ENCODE results near the gene TAS2R7.
"Not testable (repeated sequence)": the region's sequence is repeated elsewhere in the genome, so short reads cannot be mapped to it uniquely, and the experiment has no call there.

TAS2R7 gene, protein sequence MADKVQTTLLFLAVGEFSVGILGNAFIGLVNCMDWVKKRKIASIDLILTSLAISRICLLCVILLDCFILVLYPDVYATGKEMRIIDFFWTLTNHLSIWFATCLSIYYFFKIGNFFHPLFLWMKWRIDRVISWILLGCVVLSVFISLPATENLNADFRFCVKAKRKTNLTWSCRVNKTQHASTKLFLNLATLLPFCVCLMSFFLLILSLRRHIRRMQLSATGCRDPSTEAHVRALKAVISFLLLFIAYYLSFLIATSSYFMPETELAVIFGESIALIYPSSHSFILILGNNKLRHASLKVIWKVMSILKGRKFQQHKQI

DNA sequence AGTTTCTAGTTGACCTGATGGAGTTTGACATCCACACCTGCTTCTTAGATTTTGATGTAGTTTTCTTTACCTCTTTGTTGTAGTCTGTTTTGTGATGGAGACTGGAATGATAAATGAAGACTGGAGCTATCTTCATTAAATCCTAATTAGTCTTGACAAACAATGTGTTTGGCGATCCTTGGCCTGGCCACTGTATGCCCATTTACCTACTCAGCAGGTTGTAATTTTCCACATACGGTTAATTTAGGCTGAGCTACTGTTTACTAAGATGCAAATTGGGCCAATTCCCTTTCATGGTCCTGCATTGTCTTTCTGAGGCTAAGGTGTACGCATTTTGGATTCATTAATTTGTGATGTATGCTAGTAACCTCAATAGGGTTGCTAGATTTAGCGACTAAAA is at the start of gene TAS2R7:
Gene TAS2R7 (minus strand): TSS at position 41 of the 400 bp plus-strand sequence. CDS start 57 bp downstream, outside the sequence.
- DNase-seq = no peak

DNA sequence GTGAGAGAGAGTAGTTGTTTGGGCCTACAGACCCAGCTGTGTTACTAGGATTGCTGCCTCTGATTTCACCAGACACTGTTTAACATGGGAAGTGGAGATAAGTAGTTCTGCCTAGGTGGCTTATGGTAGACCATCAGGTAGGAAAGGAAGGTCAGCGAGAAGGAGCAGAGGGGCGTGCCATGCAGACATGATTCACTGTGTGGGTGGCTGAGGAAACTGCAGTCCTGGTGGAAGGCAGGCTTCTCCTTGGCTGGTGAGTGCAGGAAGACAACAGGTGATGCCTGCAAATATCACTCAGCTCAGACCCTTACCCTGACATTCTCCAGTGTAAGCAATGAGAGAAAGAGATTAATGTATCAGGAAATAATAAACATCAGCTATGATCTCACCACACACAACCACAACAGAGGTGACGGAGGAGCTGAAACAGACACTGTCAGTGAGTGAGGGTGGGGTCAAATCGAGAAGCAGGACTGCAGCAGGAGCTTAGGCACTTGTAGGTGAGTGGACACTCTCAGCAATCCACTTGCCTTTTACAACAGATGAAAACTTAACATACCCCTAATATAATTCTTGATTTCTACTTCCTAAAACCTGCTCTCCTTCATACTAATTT is 48.9 kb upstream of the TAS2R7 start:
- DNase-seq = no peak

DNA sequence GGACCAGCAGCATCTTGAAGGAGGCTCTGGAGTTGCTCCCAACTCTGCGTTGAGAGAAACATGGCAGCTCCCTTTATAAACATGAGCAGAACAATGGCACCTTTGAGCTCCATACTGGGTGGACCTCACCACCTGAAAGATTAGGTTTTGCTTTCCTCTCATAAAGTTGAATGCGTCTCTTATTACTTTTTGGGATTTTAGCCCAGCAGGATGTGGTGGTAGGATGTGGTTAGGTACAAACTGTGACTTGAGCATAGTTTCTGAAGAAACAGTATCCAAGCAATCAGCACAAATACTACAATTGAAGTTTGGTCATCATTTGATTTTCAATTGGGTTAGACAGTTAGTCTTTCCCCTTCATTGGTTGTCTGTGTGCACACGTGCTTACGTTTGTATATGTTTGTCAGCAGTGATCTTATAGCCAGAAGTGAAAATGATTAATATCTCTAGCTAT is 47.0 kb upstream of the TAS2R7 start, which contains the start of gene PRR4:
Gene PRR4 (minus strand): TSS at position 51 of the 454 bp plus-strand sequence. CDS start 38 bp downstream, at position 13.
- DNase-seq = no peak

DNA sequence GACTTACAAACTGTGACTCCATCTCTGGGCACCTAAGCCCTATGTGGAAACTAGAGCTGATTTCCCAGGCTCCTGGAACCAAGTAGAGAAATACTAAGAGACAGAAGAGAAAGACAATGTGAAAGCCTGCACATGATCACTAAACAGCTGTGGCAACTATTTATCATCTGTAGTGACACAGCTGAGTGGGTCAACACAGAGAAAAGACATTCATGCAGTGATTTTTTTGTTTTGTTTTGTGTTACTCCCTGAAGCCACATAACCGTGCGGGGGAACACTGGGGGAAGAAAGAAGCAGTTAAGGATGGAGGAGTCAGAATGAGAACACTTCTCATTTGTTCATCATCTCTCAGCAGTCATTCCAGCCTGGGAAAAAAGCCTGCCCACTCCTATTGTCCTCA is 45.3 kb upstream of the TAS2R7 start:
- no peak for DNase-seq

DNA sequence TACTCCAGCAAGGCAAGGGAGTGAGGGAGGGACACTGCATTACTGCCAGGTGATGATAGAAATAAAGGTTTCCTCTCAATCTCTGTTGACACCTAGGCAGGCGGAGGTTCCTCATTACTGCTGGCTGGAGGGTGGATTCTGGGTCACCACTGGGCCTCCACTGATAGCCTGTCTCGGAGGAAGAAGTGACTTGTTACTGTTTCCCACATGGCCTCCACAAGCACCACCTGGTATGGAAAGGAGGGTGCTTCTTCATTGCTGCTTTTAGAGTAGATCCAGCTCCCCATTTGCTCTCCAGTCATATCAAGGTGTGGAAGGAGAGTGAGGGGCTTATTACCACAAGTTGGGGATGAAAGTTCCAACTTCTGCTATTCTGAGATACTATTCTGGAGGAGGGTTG is 40.4 kb upstream of the TAS2R7 start:
- DNase-seq = no peak

DNA sequence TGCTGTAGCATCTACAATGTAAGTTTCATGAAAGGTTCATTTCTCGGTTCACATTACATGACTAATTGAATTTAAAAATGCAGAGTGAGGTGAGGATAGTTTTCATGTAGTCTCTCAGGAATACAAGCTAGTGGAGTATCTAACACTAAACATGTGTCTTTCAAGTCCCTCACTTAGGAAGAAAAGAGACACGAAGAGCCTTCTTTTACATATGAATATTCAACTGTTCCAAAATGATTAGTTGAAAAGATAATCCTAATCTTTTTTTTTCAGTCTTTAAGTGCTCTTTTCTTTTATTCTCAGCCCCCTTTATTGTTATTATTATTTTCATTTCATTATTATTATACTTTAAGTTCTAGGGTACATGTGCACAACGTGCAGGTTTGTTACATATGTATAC is 36.0 kb upstream of the TAS2R7 start:
- no peak for DNase-seq

DNA sequence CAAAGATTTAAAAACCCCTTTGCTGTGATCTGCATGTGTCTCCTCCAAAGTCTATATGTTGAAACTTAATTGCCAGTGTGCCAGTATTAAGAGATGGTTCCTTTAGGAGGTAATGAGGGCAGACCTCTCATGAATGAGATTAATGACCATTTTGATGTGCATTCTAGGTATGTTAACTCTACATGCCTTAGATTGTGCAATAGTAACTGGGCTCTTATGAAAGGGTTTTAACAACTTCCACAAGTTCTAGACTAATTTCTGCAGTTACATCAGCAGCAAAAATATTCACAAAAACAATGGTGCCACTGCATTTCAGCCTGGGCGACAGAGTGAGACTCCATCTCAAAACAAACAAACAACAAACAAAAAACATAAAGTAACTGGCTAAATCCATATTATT is 27.6 kb upstream of the TAS2R7 start:
- no peak for DNase-seq

DNA sequence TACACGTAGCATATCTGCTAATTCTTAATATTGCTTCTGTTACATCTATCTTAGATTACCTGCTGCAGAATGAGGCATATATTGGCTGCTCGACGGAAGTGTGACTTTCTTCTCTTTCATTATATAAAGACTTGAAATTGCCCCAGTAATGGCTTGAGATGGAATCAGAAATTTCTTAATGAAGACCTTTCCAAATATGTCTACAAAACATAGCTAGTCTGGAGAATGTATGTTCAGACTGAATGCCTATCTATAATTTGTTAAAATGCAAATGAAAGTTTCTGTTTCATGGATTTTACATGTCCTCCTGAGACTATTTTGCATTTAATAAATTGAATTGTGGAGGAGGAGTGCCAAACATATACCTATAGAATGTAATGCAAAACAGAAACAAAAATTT is 23.8 kb upstream of the TAS2R7 start, which contains the start of gene TAS2R10:
Gene TAS2R10 (minus strand): TSS at position 101 of the 400 bp plus-strand sequence. CDS start 89 bp downstream, at position 12.
- DNase-seq = no peak

DNA sequence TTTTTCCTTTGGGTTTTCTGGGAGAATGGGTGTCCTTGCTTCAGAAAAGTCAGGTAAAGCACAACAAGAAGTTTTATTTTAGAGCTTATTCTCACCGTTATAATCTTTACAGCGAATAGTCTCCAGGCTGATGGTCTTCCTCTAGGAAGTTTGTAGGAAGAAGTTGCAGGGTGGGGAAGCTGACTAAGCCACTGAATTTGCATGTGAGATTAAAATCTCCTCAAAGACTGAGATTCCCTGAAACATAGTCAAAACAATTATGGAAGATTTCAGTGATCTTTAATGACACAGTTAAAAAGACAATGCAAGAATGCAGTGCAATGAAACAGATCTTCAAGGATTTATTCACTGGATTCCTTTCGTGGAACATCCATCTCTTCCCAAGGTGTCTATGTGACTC is 22.5 kb upstream of the TAS2R7 start:
- DNase-seq = no peak

DNA sequence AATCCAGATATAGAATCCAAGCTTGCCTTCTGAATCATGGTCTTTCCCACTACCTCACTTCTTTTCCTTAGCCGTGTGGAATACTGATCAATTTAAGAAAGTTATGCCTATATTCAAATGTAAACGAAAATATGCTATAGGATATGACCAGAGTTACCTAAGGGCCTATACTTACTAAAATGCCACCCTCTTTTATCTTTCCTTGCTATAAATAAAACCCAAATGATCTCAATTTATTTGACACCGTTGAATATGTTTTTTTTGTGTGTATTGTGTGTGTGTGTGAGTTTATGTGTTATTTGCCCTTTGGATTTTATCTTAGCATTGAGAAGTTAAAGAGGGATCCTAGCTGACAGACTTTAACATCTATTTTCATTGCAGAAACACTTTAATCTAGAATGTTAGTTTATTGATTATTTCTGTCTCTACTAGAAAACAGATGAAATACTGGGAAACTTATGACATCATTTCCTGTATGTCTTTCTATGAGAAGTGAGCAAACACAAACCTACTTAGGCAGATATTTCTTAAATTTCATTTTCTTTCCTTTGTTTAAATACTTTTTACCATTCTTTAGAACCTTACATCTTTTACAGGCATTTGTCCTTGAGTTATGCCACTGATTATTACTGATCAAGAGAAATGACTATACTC is 9.6 kb upstream of the TAS2R7 start:
- no peak for DNase-seq

DNA sequence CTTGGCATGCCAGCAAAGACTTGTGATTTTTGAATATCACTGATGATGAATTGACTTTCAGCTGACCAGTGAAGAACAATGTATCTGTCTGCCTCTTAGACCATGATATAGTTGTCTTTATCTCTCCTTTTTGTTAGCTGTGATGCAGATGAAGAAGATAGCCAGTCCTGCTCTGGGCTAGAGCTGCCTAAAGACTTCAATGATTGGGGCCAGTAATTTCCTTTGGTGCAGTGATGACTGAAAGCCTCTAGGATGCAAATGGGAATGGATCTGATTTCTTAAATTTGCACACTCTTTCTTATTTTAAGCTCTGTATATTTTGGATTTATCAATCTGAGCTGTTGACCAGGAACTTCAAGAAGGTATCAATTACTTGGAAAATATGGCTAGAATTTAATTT is 7.6 kb upstream of the TAS2R7 start, which contains the start of gene TAS2R9:
Gene TAS2R9 (minus strand): TSS at position 101 of the 400 bp plus-strand sequence. CDS start 93 bp downstream, at position 8.
- DNase-seq = no peak

DNA sequence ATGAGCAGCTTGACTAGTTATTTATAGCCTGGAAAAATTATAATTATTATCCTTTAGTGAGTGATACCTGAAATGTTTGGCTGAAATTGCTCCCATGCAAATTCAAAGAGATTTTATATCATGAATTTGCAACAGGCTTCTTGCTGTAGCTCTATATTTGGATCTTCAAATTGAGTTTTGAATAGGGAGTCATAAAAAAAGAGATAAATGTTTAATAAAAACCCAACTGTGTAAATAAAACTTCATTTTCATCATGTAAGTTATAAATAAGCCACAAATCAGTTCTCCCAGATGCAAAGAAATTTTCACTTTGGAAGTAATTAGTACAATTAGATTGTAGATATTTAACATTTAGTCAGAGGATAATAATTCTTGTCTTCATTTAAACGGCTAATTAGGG is 4.8 kb upstream of the TAS2R7 start, which contains the start of gene TAS2R8:
Gene TAS2R8 (minus strand): TSS at position 101 of the 400 bp plus-strand sequence. CDS start 306 bp downstream, outside the sequence.
- no peak for DNase-seq

DNA sequence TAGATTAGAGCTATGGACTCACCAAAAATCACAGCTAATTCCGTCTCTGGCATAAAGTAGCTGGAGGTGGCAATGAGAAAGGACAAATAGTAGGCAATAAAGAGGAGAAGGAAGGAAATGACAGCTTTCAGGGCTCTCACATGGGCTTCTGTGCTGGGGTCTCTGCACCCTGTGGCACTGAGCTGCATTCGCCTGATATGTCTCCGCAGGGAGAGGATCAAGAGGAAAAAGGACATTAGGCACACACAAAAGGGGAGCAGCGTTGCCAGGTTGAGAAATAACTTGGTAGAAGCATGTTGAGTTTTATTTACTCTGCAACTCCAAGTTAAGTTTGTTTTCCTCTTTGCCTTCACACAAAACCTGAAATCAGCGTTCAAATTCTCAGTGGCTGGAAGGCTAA is 686 bp downstream of the TAS2R7 start:
- DNase-seq = no peak

DNA sequence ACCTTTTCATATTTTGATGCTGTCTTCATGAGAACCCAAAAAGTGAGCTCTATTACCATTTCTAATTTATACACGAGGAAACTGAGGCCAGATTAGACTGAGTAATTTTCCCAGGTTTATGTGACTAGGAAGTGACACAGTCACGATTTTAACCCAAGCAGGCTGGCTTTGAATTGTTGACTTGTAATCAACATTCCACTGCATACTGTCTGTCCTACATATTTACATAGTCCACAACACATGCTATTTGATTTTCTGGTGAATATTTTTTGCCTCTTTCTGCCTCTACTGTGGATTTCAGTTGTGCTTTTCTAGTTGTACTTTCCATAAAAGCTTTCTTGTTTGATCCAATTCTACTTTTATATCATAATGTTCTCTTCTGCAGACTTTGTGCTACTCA is 8.2 kb downstream of the TAS2R7 start:
- DNase-seq = no peak

DNA sequence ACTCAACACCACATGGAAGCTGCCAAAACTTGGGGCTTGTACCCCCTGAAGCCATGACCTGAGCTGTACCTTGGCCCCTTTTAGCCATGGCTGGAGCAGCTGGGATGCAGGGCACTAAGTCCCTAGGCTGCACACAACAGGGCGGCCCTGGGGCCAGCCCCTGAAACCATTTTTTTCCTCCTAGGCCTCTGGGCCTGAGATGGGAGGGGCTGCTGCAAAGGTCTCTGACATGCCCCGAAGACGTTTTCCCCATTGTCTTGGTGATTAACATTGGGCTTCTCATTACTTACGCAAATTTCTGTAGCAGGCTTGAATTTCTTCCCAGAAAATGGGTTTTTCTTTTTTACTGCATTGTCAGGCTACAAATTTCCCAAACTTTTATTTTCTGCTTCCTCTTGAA is 10.7 kb downstream of the TAS2R7 start:
- DNase-seq = not testable (repeated sequence)

DNA sequence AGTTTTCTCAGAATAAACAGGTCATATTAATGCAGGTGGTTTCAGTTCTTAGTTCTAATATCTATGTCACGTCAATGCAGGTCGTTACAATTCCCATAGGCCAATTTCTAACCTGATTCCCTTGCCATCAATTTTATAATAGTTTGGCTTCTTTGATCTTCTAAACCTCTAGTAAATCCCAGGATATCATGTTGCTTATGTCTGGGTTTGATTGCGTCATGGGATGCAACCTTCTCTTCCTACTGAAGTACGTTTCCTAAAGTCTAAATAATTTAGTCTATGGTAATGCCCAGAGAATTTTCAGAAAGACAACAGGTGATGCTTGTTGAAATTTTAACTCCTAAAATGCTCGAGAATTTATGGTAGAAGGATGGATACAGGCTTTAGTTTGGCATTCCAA is 19.2 kb downstream of the TAS2R7 start:
- no peak for DNase-seq

DNA sequence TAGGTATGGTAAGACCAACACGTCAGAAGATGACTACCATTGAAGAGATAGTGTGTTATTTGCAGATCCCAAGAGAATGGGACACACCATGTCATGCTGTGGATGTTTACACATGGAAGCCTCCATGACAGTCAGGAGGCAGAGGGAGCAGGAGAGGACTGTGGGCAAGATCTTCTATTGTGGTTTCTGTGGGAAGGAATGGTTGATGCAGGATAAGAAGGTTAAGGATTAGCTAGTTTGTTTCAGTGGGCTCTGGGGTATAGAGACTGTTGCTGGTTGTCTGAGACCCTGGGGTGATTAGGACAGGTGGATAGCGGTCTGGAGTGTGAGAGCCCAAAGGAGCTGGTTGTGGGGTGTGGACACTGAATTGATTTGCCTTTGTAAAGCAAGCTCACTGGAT is 23.3 kb downstream of the TAS2R7 start:
- DNase-seq = no peak

DNA sequence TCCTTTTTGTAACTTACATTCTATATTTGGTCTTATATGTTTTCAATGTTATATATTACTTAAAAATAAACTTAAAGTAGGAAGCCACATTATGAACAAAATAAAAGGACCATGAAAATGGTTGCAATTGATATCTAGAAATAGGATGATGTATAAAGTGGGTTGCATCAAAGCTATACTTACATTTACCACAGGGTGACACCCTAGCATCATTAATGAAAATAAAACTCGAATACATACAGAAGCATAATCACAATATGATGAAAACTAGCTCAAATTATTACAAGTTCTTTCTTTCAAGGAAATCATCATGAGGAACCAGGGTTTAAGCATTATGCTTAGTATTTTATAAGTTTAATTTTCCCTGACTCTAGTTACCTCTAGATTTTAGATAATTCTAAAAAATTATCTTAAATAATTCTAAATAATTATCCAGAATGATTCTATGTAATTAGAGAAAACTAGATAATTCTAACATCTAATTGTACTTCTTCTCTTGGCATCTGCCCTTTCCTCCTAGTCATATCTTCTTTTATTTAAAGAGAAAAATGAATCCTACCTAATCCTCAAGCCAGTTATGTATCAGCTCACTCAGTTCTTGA is 31.2 kb downstream of the TAS2R7 start:
- no peak for DNase-seq

DNA sequence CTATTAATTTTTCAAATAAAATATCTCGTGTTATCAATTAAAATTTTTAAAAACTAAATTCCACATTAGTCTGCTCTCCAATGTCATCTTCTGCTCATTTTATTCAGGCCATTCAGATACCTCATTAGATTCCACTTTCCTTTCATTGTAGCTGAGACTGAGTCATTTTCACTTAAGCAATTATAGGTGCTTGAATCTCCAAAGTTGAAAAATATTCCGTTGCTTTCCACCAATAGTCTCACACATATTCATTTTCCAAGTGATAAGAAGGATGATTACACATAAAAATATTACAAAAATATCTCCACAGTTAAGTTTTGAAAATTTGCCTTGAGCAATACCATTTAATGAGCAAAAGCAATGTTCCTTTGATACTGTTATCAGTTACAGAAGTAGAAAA is 42.8 kb downstream of the TAS2R7 start:
- DNase-seq = no peak

DNA sequence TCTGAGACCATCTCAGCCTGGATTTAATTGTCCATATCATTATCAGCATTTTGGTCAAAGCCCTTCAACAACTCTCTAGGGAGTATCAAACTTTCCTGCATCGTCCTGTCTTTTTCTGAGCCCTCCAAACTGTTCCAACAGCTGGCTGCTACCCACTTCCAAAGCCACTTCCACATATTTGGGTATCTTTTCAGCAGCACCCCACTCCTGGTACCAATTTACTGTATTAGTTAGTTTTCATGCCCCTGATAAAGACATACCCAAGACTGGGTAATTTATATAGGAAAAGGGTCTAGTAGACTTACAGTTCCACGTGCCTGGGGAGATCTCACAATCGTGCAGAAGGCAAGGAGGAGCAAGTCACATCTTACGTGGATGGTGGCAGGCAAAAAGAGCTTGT is 46.2 kb downstream of the TAS2R7 start:
- no peak for DNase-seq

DNA sequence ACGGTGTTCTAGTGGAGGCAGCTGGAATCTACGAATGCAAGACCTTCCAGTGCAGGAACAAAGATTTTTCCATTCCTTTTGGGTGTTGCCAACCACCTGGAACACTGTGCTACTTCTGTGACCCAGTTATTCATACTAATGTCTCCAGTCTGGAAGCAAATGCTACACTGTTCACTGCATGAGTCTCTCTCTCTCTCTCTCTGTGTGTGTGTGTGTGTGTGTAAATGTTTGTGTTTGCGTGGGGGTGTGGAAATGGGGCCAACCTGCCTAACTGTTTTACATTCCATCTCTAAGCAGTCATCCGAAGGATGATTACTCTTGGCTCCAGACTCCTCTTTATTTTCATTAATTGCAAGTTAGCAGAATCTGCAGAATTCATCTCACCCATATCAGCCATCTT is 49.4 kb downstream of the TAS2R7 start:
- DNase-seq = no peak
